ENCODE results near the gene DDR1. TPM values are rescaled to one million over a fixed set of nuclear protein-coding genes. Genes with fewer than 3 reads are reported as not detected.

The DDR1 gene
- polyA plus RNA-seq, 1 donor (not counting 4 experiments of a cell fraction or from before 2014, with no cell fraction given) = 104 TPM

- Histone ChIP-seq H3K4me2 (ENCODE audit: control insufficient read depth, extremely low read depth, insufficient read depth, low read depth, low read length) (no peak overlapping the region), H3K9me3 (ENCODE audit: control insufficient read depth, low read depth, low read length) (no peaks in the 10 kb centered on the region), H3K27me3 (ENCODE audit: control insufficient read depth, extremely low read depth, insufficient read depth, low read length) (no peaks in the 10 kb centered on the region), H2AFZ (ENCODE audit: control insufficient read depth, low read length) (no peak overlapping the region), H3K9ac (ENCODE audit: control insufficient read depth, extremely low read depth, insufficient read depth, low read length) (no peak overlapping the region), H3K9me1 (ENCODE audit: control insufficient read depth, extremely low read depth, insufficient read depth, low read length) (no peaks in the 10 kb centered on the region), H4K20me1 (ENCODE audit: control insufficient read depth, extremely low read depth, insufficient read depth, low read length) (no peaks in the 10 kb centered on the region), H3K4me3 (ENCODE audit: control insufficient read depth in 2 of 3, extremely low read depth in 1 of 3, insufficient read depth in 2 of 3, low read depth in 1 of 3, low read length in 3 of 3) (no peak overlapping the region), H3K27ac (ENCODE audit: control insufficient read depth, insufficient read depth, low read length) (no peak overlapping the region), H3K4me1 (ENCODE audit: control insufficient read depth, extremely low read depth, insufficient read depth, low read length) (peaks cover 28% of the 10 kb centered on the region), H3K36me3 (ENCODE audit: control insufficient read depth in 2 of 2, extremely low read depth in 1 of 2, insufficient read depth in 2 of 2, low read length in 2 of 2) (no peaks in the 10 kb centered on the region), H3K79me2 (ENCODE audit: control insufficient read depth, insufficient read depth, low read length) (no peaks in the 10 kb centered on the region)
- no peak for DNase-seq (ENCODE audit: low read depth, low spot score)
- TF ChIP-seq EZH2 (IDR thresholded peaks at IDR 0.05; ENCODE audit: low read length) = no peak
- no peak for TF ChIP-seq CTCF (optimal IDR thresholded peaks at IDR 0.05 in 1 of 3, IDR thresholded peaks at IDR 0.05 in 1 of 3, conservative IDR thresholded peaks at IDR 0.05 in 1 of 3; ENCODE audit: extremely low read depth in 1 of 3, insufficient read depth in 2 of 3, low read length in 3 of 3)
- FAIRE-seq = no peak
- dilution Hi-C loops (cut with MboI; ENCODE audit: extremely low pct_ligation_motif_present, low sequenced_read_pairs) = no loop called here
Measured at GRCh38 chr6:30845183-30845582, 39.1 kb upstream of the DDR1 start.

- peak overlapping the region; percentile 54 for H3K4me2 ChIP-seq (ENCODE audit: control insufficient read depth, extremely low read depth, insufficient read depth, low read depth, low read length)
- H3K4me1 ChIP-seq (ENCODE audit: control insufficient read depth, extremely low read depth, insufficient read depth, low read length) = peaks cover 28% of the 10 kb centered on the region
- peaks cover 2% of the 10 kb centered on the region for H3K9me3 ChIP-seq (ENCODE audit: control insufficient read depth, low read depth, low read length)
- peak overlapping the region; percentile 0 for H3K9ac ChIP-seq (ENCODE audit: control insufficient read depth, extremely low read depth, insufficient read depth, low read length)
- FAIRE-seq = no peak
- dilution Hi-C loops (cut with MboI; ENCODE audit: extremely low pct_ligation_motif_present, low sequenced_read_pairs) = no loop called here
- no peaks in the 10 kb centered on the region for H4K20me1 ChIP-seq (ENCODE audit: control insufficient read depth, extremely low read depth, insufficient read depth, low read length)
- no peaks in the 10 kb centered on the region for H3K9me1 ChIP-seq (ENCODE audit: control insufficient read depth, extremely low read depth, insufficient read depth, low read length)
- H3K36me3 ChIP-seq (ENCODE audit: control insufficient read depth in 2 of 2, extremely low read depth in 1 of 2, insufficient read depth in 2 of 2, low read length in 2 of 2) = no peaks in the 10 kb centered on the region
- no peaks in the 10 kb centered on the region for H3K27me3 ChIP-seq (ENCODE audit: control insufficient read depth, extremely low read depth, insufficient read depth, low read length)
- H3K27ac ChIP-seq (ENCODE audit: control insufficient read depth, insufficient read depth, low read length) = no peak overlapping the region
- TF ChIP-seq EZH2 (IDR thresholded peaks at IDR 0.05; ENCODE audit: low read length) = no peak
- no peak for TF ChIP-seq CTCF (optimal IDR thresholded peaks at IDR 0.05 in 1 of 3, IDR thresholded peaks at IDR 0.05 in 1 of 3, conservative IDR thresholded peaks at IDR 0.05 in 1 of 3; ENCODE audit: extremely low read depth in 1 of 3, insufficient read depth in 2 of 3, low read length in 3 of 3)
- peak overlapping the region; percentile 53 for H2AFZ ChIP-seq (ENCODE audit: control insufficient read depth, low read length)
- no peak overlapping the region for H3K4me3 ChIP-seq (ENCODE audit: control insufficient read depth in 2 of 3, extremely low read depth in 1 of 3, insufficient read depth in 2 of 3, low read depth in 1 of 3, low read length in 3 of 3)
- DNase-seq (ENCODE audit: low read depth, low spot score) = no peak
- H3K79me2 ChIP-seq (ENCODE audit: control insufficient read depth, insufficient read depth, low read length) = no peaks in the 10 kb centered on the region
Measured at GRCh38 chr6:30847421-30847970, 36.8 kb upstream of the DDR1 start.
